ENCODE data around the gene NOS1AP.

DNA sequence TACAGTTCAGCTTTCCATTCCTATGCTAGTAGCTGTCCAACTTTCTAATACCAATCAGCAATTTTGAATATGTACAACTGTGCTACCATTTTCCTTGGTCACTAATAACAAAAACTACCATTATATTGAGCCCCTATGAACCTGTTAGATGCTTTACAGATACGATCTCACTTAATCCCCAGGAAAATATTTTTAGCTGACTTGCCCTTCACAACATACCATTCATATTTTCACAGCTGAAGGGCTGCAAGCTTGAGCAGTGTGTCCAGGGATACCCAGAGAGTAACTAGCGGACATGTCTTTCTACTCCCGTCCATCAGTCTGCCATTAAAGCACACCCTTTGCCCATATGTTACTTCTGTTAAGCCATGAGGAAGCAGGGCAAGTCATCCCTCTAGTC is 166.7 kb downstream of the NOS1AP start:
- no peak for TF ChIP-seq POLR2A (IDR thresholded peaks at IDR 0.05)
- TF ChIP-seq, protein P1, sequence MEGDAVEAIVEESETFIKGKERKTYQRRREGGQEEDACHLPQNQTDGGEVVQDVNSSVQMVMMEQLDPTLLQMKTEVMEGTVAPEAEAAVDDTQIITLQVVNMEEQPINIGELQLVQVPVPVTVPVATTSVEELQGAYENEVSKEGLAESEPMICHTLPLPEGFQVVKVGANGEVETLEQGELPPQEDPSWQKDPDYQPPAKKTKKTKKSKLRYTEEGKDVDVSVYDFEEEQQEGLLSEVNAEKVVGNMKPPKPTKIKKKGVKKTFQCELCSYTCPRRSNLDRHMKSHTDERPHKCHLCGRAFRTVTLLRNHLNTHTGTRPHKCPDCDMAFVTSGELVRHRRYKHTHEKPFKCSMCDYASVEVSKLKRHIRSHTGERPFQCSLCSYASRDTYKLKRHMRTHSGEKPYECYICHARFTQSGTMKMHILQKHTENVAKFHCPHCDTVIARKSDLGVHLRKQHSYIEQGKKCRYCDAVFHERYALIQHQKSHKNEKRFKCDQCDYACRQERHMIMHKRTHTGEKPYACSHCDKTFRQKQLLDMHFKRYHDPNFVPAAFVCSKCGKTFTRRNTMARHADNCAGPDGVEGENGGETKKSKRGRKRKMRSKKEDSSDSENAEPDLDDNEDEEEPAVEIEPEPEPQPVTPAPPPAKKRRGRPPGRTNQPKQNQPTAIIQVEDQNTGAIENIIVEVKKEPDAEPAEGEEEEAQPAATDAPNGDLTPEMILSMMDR (IDR thresholded peaks at IDR 0.05): no peak
- no peak for TF ChIP-seq POLR2AphosphoS5 (IDR thresholded peaks at IDR 0.05; ENCODE audit: insufficient read depth in 1 of 2, low read depth in 1 of 2)

Data from vagina (tissue), 2 donors.